Ascending aorta (tissue), 2 donors: Measurements from ENCODE around the gene TSSK2. TPM values are rescaled to one million over a fixed set of nuclear protein-coding genes. Genes with fewer than 3 reads are reported as not detected.

Source experiments
- DNase-seq, 2 donors: peaks; one replicate each; pipeline ENCODE4 v3.0.0-alpha.2; 2019; ENCODE audit warnings: low spot score in 2 of 2
- H3K27ac ChIP-seq, 2 donors: fragments of 200-600 bp; sonication (generic); one replicate each; pipeline ENCODE4 v1.5.1; 2016 to 2017; ENCODE audit warnings: mild to moderate bottlenecking in 1 of 2
- H3K27me3 ChIP-seq: fragments of 200-600 bp; sonication (generic); one replicate; pipeline ENCODE4 v1.5.1; 2017
- H3K36me3 ChIP-seq, 2 donors: fragments of 200-600 bp; sonication (generic); one replicate each; pipeline ENCODE4 v1.5.1; 2016
- H3K4me1 ChIP-seq, 2 donors: fragments of 200-600 bp; sonication (generic); one replicate each; pipeline ENCODE4 v1.5.1; 2016 to 2017; ENCODE audit warnings: mild to moderate bottlenecking in 1 of 2
- H3K4me3 ChIP-seq, 2 donors: fragments of 200-600 bp; sonication (generic); one replicate each; pipeline ENCODE4 v1.5.1; 2016 to 2017; ENCODE audit warnings: mild to moderate bottlenecking in 1 of 2
- H3K9me3 ChIP-seq, 2 donors: fragments of 200-600 bp; sonication (generic); one replicate each; pipeline ENCODE4 v1.5.1; 2016
- CTCF ChIP-seq, 3 experiments: fragments of 200-600 bp in 2 of 3; fragments of 450-650 bp in 1 of 3; sonication (generic) in 2 of 3; IDR thresholded peaks; one replicate each; pipeline ENCODE4 v1.5.1; 2016 to 2019; ENCODE audit warnings: antibody characterized with exemption in 3 of 3, mild to moderate bottlenecking in 1 of 3, moderate library complexity in 1 of 3
- intact Hi-C: fragments of 100-400 bp; cut with DNase I; formaldehyde crosslinking; loops from one replicate; pipeline ENCODE4 v1.15.1; 2023
- total RNA-seq: library from RNA; depleted of rRNA; stranded (reverse); fragments of >200 nt; gene quantifications from one replicate; pipeline ENCODE4 v1.1.0, GENCODE V29; 2016

TSSK2 gene
- total RNA-seq, 1 donor from 2014 or later = not detected

DNA sequence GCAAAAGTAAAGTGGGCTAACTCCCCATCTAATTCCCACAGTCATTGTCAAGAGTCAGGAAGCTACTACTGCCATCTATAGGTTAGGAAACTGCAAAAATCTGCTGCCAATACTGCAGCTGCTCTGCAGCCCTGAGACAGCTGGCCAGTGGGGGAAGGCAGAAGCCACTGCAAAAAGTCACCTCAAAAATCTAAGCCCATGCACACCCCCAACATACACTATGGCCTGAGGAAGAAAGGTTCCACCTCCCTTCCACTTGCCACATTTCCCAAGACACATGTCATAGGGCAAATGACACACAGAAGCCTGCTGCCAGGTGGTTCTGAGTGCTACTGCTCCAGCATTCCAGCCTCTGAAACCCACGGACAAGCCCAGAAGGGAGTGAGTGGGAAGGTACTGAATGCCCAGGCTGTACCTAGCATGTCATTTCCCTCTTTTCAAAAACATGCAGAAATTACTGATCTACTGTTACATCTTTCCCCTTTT, 45.8 kb upstream of the TSSK2 start:
- no peak for DNase-seq
- Histone ChIP-seq H3K36me3 (peaks cover 16 to 40% of the 10 kb centered on the region in 2 donors), H3K27me3 (no peaks in the 10 kb centered on the region), H3K9me3 (no peaks in the 10 kb centered on the region), H3K27ac (no peak overlapping the region), H3K4me1 (no peaks in the 10 kb centered on the region), H3K4me3 (no peak overlapping the region)
- intact Hi-C loops = no loop called here
- TF ChIP-seq CTCF (IDR thresholded peaks at IDR 0.05) = no peak

- H3K27ac ChIP-seq = no peak overlapping the region
Measured at GRCh38 chr22:19086417-19086816, 44.7 kb upstream of the TSSK2 start.

GRCh38 chr22:19086896-19087295, 44.2 kb upstream of the TSSK2 start:
- peaks cover 13 to 34% of the 10 kb centered on the region in 2 donors for H3K36me3 ChIP-seq
- intact Hi-C loops = no loop called here
- no peak for TF ChIP-seq CTCF (IDR thresholded peaks at IDR 0.05)
- DNase-seq = no peak
- no peak overlapping the region for H3K27ac ChIP-seq
- no peaks in the 10 kb centered on the region for H3K4me1 ChIP-seq
- H3K4me3 ChIP-seq = no peak overlapping the region
- no peaks in the 10 kb centered on the region for H3K27me3 ChIP-seq
- H3K9me3 ChIP-seq = no peaks in the 10 kb centered on the region

More at GRCh38 chr22:19086417-19086816, 44.7 kb upstream of the TSSK2 start:
- Histone ChIP-seq H3K4me3 (no peak overlapping the region), H3K36me3 (peaks cover 13 to 34% of the 10 kb centered on the region in 2 donors), H3K4me1 (no peaks in the 10 kb centered on the region), H3K9me3 (no peaks in the 10 kb centered on the region), H3K27me3 (no peaks in the 10 kb centered on the region)
- intact Hi-C loops = no loop called here
- TF ChIP-seq CTCF (IDR thresholded peaks at IDR 0.05) = no peak
- DNase-seq = no peak

- Histone ChIP-seq H3K27ac (no peak overlapping the region), H3K36me3 (peaks cover 13 to 34% of the 10 kb centered on the region in 2 donors), H3K4me3 (no peak overlapping the region), H3K9me3 (no peaks in the 10 kb centered on the region), H3K4me1 (no peaks in the 10 kb centered on the region), H3K27me3 (no peaks in the 10 kb centered on the region)
- no peak for TF ChIP-seq CTCF (IDR thresholded peaks at IDR 0.05)
- intact Hi-C loops = no loop called here
- DNase-seq = no peak
Measured at GRCh38 chr22:19088866-19089595, 42.1 kb upstream of the TSSK2 start.

DNA sequence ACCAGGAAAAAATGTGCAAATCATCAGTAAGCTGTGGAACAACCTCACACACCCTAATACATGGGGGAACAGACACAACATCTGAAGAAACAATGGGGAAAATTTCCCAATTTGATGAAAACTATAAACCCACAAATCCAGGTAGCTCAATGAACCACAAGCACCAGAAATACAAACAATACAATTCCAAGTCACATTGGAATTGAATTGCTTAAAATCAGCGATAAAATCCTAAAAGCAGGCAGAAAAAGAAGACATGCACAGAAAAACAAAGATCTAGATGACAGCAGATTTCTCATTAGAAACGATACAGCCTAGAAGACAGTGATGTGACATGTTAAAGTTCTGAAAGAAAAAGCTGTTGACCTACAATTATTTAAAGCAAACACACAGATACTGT, 40.9 kb upstream of the TSSK2 start:
- no peak for TF ChIP-seq CTCF (IDR thresholded peaks at IDR 0.05)

More for the DNA sequence above, 40.9 kb upstream of the TSSK2 start:
- Histone ChIP-seq H3K9me3 (no peaks in the 10 kb centered on the region), H3K27me3 (no peaks in the 10 kb centered on the region), H3K27ac (no peak overlapping the region), H3K4me1 (no peaks in the 10 kb centered on the region), H3K4me3 (no peak overlapping the region), H3K36me3 (peaks cover 13 to 32% of the 10 kb centered on the region in 2 donors)
- no peak for DNase-seq
- intact Hi-C loops = no loop called here
